ENCODE results near the gene PORCN. TPM values are rescaled to one million over a fixed set of nuclear protein-coding genes. Genes with fewer than 3 reads are reported as not detected.

Gene PORCN
- total RNA-seq, 1 donor, result 6.5 TPM

DNA sequence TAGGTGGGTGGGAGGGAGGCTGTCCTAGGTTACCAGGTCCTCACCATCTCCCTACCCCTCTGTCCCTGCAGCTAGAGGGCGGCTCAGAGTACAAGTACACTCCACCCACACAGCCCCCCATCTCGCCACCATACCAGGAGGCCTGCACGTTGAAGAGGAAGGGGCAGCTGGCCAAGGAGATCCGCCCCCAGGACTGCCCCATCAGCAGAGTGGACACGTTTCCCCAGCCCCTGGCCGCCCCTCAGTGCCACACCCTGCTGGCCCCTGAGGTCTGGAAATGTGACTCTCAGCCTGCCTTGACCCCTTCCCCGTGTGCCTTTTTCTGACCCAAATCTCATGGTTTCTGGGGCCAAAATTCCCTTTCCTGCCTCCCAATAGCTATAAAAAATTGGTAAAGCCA is 26.3 kb upstream of the PORCN start:
- DNase-seq (ENCODE audit: low read depth), result no peak
- H3K4me3 ChIP-seq (ENCODE audit: low read depth, low read length), result no peak overlapping the region
- TF ChIP-seq, protein P1, sequence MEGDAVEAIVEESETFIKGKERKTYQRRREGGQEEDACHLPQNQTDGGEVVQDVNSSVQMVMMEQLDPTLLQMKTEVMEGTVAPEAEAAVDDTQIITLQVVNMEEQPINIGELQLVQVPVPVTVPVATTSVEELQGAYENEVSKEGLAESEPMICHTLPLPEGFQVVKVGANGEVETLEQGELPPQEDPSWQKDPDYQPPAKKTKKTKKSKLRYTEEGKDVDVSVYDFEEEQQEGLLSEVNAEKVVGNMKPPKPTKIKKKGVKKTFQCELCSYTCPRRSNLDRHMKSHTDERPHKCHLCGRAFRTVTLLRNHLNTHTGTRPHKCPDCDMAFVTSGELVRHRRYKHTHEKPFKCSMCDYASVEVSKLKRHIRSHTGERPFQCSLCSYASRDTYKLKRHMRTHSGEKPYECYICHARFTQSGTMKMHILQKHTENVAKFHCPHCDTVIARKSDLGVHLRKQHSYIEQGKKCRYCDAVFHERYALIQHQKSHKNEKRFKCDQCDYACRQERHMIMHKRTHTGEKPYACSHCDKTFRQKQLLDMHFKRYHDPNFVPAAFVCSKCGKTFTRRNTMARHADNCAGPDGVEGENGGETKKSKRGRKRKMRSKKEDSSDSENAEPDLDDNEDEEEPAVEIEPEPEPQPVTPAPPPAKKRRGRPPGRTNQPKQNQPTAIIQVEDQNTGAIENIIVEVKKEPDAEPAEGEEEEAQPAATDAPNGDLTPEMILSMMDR (IDR thresholded peaks at IDR 0.05; ENCODE audit: insufficient read depth, low read depth, low read length), result no peak

DNA sequence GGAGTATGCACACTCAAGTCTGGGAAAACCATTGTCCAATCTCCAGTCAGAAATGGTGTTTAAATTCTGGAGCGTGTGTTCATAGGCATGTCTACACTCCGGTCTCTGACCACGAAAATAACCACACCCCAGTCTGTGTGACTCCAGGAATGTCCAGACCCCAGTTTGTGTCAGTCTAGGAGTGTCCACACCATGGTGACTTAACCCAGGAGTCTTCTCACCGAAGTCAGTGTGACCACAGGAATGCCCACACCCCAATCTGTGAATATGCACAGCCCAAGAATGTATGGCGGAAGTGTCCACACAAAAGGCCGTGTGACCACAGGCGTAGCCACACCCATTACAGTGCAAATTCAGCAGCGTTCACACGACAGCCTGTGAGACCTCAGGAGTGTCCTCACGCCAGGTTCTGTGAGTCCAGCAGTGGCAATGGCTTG is 21.4 kb upstream of the PORCN start:
- DNase-seq (ENCODE audit: low read depth), result peak; percentile 96
- TF ChIP-seq, protein P1 (IDR thresholded peaks at IDR 0.05; ENCODE audit: insufficient read depth, low read depth, low read length), result no peak
- H3K4me3 ChIP-seq (ENCODE audit: low read depth, low read length), result no peak overlapping the region

DNA sequence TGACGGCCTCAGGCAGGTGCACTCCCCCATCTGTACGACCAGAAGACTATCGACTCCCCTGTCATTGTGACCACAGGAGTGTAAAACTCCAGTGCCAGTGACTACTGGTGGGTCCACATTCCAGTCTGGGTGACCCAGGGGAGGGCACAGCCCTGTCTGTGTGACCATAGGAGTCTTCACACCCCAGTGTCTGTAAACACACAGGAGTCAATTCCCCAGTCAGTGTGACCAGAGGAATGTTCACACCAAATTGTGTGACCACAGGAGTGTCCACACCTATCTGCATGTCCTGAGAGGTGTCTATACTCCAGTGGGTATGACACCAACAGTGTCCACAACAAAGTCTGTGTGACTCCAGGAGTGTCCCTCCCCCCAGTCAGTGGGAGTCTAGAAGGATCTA is 20.8 kb upstream of the PORCN start:
- DNase-seq (ENCODE audit: low read depth), result no peak
- TF ChIP-seq, protein P1 (IDR thresholded peaks at IDR 0.05; ENCODE audit: insufficient read depth, low read depth, low read length), result no peak
- H3K4me3 ChIP-seq (ENCODE audit: low read depth, low read length), result no peak overlapping the region

DNA sequence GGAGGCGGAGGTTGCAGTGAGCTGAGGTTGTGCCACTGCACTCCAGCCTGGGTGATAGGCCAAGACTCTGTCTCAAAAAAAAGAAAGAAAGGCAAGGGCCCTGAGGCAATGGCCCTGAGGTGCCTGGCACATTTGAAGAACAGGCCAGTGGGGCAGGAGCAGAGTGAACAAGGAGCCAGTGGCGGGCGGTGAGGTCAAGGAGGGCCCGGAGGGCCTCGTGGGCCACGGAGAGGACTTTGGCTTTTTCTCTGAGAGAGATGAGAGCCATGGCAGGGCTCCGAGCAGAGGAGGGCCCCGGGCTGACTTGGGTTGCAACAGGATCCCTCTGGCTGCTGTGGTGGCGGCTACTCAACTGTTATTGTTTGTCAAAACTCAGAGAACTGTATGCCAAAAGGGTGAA is 19.5 kb upstream of the PORCN start:
- no peak for DNase-seq (ENCODE audit: low read depth)

DNA sequence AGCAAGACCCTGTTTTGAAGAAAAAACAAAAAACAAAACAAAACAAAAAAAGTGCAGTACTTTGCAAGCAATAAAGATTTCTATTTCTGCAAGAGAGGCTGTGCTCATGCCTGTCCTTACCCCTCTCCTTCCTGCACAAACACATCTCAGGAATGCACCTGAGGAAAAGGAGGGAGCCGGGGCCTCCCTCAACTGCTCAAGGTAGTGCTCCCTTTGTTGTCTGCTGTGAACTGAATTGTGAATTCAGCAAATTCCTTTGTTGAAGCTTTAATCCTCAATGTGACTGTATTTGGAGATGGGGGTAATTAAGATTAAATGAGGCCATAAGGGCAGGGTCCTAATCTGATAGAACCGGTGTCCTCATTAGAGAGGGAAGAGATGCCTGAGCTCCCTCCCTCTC is 18.9 kb upstream of the PORCN start:
- DNase-seq (ENCODE audit: low read depth), result no peak
- TF ChIP-seq, protein P1 (IDR thresholded peaks at IDR 0.05; ENCODE audit: insufficient read depth, low read depth, low read length), result no peak
- H3K4me3 ChIP-seq (ENCODE audit: low read depth, low read length), result no peak overlapping the region

More for the DNA sequence above, 19.5 kb upstream of the PORCN start:
- TF ChIP-seq, protein P1 (IDR thresholded peaks at IDR 0.05; ENCODE audit: insufficient read depth, low read depth, low read length), result no peak
- no peak overlapping the region for H3K4me3 ChIP-seq (ENCODE audit: low read depth, low read length)

DNA sequence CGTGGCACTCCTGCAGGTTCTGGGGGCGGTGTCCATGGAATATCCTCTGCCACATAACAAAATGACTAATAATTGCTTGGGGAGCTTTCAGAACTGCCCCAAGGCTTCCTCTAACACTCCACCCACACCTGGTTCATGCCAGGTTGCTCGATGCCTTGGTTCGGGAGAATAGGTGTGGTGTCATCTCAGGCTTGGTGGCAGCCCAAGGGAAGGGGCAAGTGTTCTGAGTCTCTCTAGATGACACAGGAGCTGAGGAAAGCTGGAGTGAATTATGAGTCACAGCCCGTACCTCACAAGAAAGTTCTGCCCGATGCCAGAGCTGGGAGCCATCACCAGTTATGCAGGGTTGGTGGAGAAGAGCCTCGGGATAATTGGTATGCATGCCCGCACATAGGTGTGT is 18.1 kb upstream of the PORCN start:
- DNase-seq (ENCODE audit: low read depth), result no peak
- TF ChIP-seq, protein P1 (IDR thresholded peaks at IDR 0.05; ENCODE audit: insufficient read depth, low read depth, low read length), result no peak

DNA sequence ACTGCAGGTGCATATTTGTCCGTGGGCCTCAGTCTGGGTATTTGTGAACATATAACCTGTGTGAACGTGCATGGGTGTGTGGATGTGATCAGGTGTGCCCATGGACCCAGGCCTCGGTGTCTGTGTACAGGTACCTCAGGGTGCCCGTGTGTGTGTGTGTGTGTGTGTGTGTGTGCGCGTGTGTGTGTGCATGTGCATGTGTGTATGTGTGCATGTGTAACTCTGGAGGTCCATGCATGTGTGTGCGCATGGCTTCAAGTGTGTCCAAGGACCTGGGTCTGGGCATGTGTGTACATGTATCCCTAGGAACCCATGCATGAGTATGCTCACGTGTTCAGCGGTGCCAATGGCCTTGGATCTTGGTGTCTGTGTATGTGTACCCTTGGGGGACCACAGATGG is 17.0 kb upstream of the PORCN start:
- DNase-seq (ENCODE audit: low read depth), result no peak
- TF ChIP-seq, protein P1 (IDR thresholded peaks at IDR 0.05; ENCODE audit: insufficient read depth, low read depth, low read length), result no peak
- no peak overlapping the region for H3K4me3 ChIP-seq (ENCODE audit: low read depth, low read length)

More for the DNA sequence above, 18.1 kb upstream of the PORCN start:
- H3K4me3 ChIP-seq (ENCODE audit: low read depth, low read length), result no peak overlapping the region
